Right kidney (tissue), 9 donors: ENCODE measurements around the gene MYH11.

Source experiments
- DNase-seq: peaks from one replicate; pipeline ENCODE4 v3.0.0-alpha.2; 2016
- long read RNA-seq, 8 donors: transcript quantifications; one replicate each; lab custom pipeline, GENCODE V29; 2026

MYH11 gene
- long read RNA-seq, donor 1: 0 reads
- long read RNA-seq, donor 2: 0 reads
- long read RNA-seq, donor 3: 0 reads
- long read RNA-seq, donor 4: 0 reads
- long read RNA-seq, donor 5: 0 reads
- long read RNA-seq, donor 6: 0 reads
- long read RNA-seq, donor 7: 0 reads
- long read RNA-seq, donor 8: 0 reads

- DNase-seq: peak; percentile 55
These were observed at the start of gene MYH11 for GRCh38 chr16:15856901-15857698. Gene MYH11, minus strand, starts transcription at chr16:15857028. Its CDS starts 18,776 bp downstream, at chr16:15838252.

DNA sequence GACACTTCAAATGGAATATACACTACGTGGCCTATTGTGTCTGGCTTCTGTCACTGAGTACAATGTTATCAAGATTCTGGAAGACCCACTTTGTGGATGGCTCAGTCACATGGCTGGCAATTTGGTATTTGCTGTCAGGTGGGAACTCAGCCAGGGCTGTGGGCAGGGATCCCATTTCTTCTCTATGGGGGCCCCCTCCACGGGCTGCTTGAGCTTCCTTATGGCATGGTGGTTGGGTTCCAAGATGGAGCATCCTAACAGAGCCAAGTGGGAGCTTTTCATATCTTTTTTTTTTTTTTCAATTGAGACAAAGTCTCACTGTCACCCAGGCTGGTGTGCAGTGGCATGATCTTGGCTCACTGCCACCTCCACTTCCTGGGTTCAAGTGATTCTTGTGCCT is 49.6 kb upstream of the MYH11 start:
- no peak for DNase-seq

DNA sequence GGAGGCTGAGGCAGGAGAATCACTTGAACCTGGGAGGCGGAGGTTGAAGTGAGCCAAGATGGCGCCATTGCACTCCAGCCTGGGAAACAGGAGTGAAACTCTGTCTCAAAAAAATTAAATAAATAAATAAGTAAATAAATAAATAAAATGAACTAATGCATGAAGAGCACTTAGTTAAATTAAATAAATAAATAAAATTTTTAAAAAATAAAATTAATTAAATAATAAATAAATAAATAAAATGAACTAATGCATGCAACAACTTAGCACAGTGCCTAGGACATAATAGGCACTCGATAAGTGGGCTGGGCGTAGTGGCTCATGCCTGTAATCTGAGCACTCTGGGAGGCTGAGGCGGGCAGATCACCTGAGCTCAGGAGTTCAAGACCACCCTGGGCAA is 47.1 kb upstream of the MYH11 start:
- no peak for DNase-seq

DNA sequence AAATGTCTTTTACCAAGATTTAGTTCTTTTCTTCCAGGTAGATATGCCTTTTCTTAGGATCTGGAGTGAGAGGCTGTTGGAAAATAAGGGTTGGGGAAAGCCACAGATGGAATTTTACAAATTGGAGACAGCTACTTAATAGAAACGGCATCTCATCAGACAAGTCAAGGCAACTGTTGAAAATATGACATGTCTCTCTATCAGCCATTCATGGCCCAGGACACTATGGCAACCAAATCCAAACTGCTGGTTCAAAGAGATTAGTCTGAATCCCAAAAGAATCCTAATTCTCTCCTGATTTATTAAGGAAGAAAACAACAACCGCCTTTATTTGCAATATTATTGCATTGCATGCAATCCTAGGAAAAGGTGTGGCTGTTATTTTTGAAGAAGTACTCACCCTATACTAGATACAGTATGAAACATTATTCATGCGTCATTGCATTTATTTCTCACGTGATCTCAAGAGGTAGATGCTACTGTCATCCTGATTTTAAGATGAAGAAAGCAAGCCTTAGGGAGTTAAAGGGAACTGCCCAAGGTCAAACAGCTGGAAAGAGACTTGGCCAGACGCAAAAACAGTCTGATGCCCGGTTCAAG is 44.2 kb upstream of the MYH11 start:
- DNase-seq: no peak

DNA sequence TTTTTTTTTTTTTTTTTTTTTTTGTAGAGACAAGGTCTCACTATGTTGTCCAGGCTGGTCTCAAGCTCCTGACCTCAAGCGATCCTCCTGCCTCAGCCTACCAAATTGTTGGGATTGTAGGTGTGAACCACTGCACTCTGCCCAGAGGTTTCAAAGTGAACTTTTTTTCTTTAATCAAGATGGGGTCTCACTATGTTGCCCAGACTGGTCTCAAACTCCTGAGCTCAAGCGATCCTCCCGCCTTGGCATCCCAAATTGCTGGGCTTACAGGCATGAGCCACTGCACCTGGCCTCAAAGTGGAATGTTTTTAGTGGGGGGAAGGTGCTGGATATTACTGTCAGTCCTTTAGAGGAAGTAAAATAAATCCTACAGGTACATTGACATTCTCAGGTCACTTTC is 43.5 kb upstream of the MYH11 start:
- no peak for DNase-seq

DNA sequence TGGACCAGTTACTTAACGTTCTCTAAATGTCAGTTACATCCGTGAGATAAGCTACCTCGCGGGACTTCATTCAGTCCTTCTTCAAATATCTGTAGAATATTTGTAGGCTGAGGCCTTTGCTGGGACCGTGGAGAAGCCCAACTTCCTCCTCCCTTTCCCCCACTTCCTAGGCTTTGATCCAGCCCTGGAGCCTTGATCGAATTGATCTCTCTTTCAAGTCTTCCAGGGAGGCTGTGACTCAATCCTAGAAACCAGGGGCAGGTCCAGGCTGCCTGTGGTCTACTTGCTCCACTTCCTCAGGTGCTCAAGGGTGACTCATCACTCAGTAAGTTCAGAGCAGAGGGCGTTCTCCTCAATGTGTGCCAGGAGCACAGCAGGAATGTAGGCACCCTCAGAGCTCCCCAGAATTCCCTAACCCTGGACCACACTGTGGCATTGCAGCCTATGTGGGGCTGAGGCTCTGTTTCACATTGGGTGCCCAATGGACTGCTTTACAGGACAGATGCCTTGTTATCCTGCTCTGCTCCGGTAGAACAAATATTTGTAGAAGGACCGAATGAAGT is 42.8 kb upstream of the MYH11 start:
- no peak for DNase-seq

DNA sequence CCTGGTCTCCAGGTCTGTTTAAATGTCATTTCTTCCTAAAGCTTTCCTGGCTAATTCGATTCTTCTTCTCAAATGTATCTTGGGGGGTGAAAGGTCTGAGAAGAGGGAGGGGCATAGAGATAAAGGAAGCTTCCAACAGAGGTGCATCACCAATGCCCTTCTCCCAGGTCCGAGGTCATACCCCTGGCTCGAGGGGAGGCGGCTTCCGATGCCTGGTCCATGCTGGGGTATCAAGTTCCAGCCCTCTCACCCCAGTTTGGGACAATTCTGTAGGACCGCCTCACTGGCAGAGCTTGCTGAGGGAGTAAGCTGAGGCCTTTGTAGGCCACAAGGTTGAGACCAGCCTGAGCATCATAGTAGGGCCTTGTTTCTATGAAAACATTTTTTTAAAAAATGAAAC is 41.8 kb upstream of the MYH11 start:
- DNase-seq: no peak

DNA sequence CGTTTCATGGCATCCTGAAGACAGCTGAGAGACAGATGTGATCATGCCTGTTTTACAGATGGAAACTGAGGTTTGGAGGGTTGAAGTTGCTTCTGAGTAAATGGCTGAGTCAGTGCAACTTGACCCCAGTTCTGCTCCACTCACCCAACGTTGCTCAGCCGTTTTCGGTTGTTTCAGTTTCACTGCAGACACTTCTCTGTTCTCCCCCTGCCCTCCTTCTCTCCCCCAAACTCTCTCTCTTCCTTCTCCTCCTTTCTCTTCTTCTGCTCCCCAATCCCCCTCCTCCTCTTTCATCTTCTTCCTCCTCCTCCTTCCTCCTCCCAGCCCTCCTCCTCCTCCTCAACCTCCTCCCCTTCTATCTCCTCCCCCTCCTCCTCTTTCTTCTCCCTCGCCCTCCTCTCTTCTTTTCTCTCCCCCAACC is 41.0 kb upstream of the MYH11 start:
- no peak for DNase-seq

DNA sequence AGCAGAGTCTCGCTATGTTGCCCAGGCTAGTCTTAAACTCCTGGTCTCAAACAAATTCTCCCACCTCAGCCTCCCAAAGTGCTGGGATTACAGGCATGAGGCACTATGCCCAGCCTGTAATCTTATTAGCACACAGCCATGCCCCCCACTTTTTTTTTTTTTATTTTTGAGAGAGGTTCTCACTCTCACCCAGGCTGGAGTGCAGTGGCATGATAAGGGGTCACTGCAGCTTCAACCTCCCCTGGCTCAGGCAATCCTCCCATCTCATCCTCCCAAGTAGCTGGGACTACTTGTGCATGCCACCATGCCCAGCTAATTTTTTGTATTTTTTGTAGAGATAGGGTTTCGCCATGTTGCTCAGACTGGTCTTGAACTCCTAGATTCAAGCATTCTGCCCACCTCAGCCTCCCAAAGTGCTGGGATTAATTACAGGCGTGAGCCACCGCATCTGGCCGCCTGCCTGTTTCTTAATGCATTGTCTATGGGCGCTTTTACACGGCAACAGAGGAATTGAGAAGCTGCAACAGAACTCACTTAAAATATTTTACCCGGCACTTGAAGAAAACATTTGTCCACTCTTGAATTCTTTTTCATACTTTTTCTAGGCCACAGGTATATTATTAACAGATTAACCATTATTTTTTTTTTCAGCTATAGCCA is 40.4 kb upstream of the MYH11 start:
- no peak for DNase-seq

- no peak for DNase-seq
These were observed 37.9 kb upstream of the MYH11 start for GRCh38 chr16:15894571-15895374.

DNA sequence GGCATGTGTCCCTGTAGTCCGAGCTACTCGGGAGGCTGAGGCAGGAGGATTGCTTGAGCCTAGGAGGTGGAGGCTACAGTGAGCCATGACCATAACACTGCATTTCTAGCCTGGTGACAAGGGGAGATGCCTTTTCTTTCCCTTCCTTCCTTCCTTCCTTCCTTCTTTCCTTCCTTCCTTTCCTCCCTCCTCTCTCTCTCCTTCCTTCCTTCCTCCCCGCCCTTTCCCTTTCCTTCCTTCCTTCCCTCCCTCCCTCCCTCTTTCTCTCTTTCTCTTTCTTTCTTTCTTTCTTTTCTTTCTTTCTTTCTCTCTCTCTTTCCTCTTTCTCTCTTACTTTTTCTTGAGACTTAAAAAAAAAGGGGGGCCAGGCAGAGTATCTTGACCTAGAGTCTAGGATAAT is 34.7 kb upstream of the MYH11 start:
- no peak for DNase-seq

DNA sequence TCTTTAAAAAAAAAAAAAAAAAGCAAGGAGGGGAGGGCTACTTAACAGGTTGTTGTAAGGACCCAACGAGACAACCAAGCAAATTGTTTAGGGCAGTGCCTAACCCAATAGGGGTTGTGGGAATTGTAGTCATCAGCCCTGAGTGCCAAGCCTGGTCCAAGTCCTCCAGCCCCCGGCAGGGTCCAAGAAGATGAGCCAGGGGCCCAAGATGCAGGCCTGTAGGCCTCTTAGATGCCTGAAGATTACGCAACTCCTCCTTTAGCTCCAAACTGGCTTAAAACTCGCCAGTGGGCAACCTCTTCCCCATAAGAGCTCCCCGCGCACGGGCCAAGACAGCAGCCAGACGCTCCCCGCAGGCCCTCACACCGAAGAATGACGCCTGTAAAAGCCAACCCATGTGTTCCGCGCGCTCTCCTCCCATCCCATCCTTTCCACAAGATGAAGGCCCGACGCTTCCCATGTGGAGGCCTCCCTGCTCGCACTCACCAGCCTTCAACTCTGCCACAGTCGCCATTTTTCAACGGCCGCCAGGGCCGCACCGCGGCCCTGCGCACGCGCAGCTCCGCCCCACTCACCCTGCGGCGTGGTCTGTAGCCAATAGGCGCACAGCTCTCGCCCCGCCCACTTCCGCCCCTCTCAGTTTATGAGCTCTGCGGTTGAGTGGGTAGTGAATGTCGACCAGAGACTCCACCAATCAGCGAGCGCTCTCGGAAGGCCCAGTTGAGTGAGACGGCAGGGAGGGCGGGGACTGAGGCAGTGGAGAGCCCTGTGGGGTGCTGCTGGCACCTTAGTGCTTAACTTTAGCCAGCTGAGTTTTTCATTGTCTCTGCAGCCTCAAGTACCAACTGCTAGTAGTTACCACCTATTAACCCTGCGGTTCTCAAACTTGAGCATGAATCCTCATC is 31.5 kb upstream of the MYH11 start, which contains the start of gene CEP20:
TSS of gene CEP20 (minus strand) at position 532 of the 905 bp plus-strand sequence. CDS start at position 514, 18 bp downstream.
- DNase-seq: peak; percentile 94

DNA sequence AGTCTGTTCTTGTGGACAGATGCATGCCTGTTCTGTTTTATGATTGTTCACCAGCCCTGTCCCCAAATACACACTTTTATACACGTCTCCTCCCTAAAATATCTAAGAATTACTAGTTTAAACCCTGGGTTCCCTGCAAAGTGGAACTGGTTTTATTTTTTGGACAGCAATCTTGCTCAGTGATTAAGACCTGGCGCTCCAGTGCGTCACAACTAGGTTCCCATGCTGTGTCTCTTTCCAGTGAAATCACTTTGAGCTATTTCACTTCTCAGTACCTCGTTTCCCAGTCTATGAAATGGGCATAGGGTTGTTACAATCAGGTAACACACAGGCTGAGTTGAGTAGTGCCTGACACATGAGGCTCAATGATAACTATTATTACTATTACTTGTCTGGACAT is 30.5 kb upstream of the MYH11 start:
- no peak for DNase-seq

DNA sequence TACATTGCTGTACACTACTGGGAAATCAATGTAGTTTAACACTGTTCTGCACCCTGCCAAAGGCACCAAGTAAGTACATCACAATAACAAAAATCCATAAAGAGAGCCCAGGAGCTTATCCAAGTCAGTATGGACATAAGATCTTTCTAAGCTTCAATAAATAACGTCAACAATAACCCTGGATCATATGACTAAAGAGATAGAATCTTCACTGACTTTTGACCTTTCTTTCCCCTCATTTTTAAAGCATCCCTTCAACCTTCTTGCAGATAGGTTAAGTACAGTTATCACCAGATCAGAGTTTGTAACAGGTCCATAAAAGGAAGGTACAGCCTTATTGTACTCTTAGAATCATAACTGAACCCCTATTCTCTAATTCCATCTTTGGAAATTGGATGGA is 29.2 kb upstream of the MYH11 start:
- DNase-seq: no peak

DNA sequence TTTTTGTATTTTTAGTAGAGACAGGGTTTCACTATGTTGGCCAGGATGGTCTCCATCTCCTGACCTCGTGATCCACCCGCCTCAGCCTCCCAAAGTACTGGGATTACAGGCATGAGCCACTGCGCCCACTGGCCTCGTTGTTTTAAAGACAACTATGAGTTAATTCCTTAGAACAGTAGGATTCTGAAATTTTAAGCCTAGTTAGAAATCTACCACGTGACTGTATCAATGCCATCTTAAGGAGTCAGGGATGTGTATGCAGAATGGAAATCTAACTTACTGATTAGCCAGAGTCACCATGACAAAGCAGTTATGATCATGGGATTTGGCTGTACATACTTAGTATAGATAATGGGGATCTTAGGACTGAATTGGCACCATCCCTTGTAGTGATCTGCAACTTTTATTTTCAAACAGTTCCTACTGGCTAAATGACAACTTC is 28.8 kb upstream of the MYH11 start:
- DNase-seq: no peak

DNA sequence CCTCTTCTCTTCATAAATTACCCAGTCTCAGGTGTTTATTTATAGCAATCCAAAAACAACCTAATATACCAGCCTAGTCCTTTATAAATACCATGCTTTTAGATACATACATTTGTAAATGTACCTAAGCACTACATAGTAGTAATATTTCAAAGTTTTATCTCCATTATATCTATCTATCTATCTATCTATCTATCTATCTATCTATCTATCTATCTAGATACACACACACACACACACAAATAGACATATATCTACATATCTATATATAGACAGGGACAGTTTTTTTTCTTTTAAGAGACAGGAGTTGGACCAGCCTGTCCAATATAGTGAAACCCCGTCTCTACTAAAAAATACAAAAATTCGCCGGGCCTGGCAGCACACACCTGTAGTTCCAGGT is 25.7 kb upstream of the MYH11 start:
- no peak for DNase-seq

- DNase-seq: no peak
These were observed 25.1 kb upstream of the MYH11 start for GRCh38 chr16:15881794-15882379.

GRCh38 chr16:15880434-15881308 is 23.8 kb upstream of the MYH11 start:
- no peak for DNase-seq

- DNase-seq: no peak
These were observed 22.5 kb upstream of the MYH11 start for GRCh38 chr16:15879255-15879811.
